Measurements from ENCODE around the gene TDRD15. TPM values are rescaled to one million over a fixed set of nuclear protein-coding genes. Genes with fewer than 3 reads are reported as not detected.

TDRD15 gene
- total and polyA plus RNA-seq, 2 of the 13 experiments (the other 11 are each of a cell fraction or from before 2014, with no cell fraction given), result 0.12 to 0.29 TPM

DNA sequence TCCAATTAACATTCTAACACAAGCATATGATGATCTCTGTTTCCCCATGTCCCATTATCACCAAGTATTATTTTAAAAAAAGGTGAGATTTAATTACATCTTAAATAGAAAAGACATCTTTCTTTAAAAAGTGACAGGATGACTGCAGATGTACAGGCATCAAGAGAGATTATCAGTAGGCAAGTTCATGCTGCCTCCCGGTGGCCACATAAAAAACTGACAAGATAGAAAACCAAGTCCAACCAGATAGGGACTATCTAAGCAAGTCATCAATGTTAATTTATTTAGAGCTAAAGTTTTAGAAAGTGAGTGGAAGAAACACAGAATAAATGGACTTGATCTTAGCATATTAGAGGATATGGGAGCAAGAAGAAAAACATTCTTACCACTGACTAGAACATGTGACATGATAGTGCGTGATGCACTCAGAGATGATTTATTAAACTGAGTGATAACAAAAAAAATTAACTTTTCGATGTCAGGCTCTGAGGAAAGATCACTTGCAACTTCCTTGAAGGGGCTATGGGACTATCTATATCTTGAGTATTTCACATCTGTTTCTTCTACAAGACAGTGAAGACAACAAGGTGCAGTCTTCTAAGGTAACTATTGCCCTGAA lies 5.4 kb upstream of the TDRD15 start (continued):
- TF ChIP-seq SRF (IDR thresholded peaks at IDR 0.05; ENCODE audit: low read depth, low read length), result 0 out of 2 replicates have a peak, but pooled peaks have one; percentile 13
- TF ChIP-seq ZSCAN5A (CRISPR knock-in tag; IDR thresholded peaks at IDR 0.05; ENCODE audit: borderline replicate concordance), result no peak
- TF ChIP-seq SMC3 (IDR thresholded peaks at IDR 0.05; ENCODE audit: low read length), result peak; percentile 99
- no peak for TF ChIP-seq ZNF430 (CRISPR knock-in tag; IDR thresholded peaks at IDR 0.05)
- TF ChIP-seq ZNF510 (CRISPR knock-in tag; IDR thresholded peaks at IDR 0.05; ENCODE audit: low read depth), result 0 out of 2 replicates have a peak, but pooled peaks have one; percentile 26
- TF ChIP-seq GABPA (IDR thresholded peaks at IDR 0.05; ENCODE audit: low read depth, low read length), result no peak
- TF ChIP-seq GABPA (CRISPR knock-in tag; IDR thresholded peaks at IDR 0.05; ENCODE audit: low read depth), result no peak
- peak; percentile 60 to 79; a peak in 2 of 4 replicates for TF ChIP-seq HMGXB4 (CRISPR knock-in tag; IDR thresholded peaks at IDR 0.05; ENCODE audit: borderline replicate concordance in 1 of 2, low read depth in 1 of 2)
- peak in 1 of 2 experiments; percentile 61; a peak in 2 of 4 replicates for TF ChIP-seq NR2F1 (CRISPR knock-in tag; IDR thresholded peaks at IDR 0.05)
- peak; percentile 86; the same call in 1 of the 2 replicates for TF ChIP-seq SMAD3 (CRISPR knock-in tag; IDR thresholded peaks at IDR 0.05)
- TF ChIP-seq NBN (conservative IDR thresholded peaks at IDR 0.05), result no peak
- peak; percentile 36; the same call in 1 of the 2 replicates for TF ChIP-seq PPARG (CRISPR knock-in tag; conservative IDR thresholded peaks at IDR 0.05)
- TF ChIP-seq NCOA2 (CRISPR knock-in tag; IDR thresholded peaks at IDR 0.05), result 0 out of 2 replicates have a peak, but pooled peaks have one; percentile 18
- no peak for TF ChIP-seq KDM4B (CRISPR knock-in tag; IDR thresholded peaks at IDR 0.05)
- 0 out of 2 replicates have a peak, but pooled peaks have one; percentile 26 for TF ChIP-seq KLF11 (CRISPR knock-in tag; IDR thresholded peaks at IDR 0.05)
- TF ChIP-seq STAG1 (CRISPR knock-in tag; IDR thresholded peaks at IDR 0.05), result peak; percentile 98
- TF ChIP-seq RAD21 (CRISPR knock-in tag; IDR thresholded peaks at IDR 0.05), result peak; percentile 91
- 0 out of 2 replicates have a peak, but pooled peaks have one; percentile 25 for TF ChIP-seq ZNF362 (CRISPR knock-in tag; IDR thresholded peaks at IDR 0.05; ENCODE audit: borderline replicate concordance)
- TF ChIP-seq RXRB (CRISPR knock-in tag; IDR thresholded peaks at IDR 0.05; ENCODE audit: borderline replicate concordance), result peak; percentile 44; the same call in 1 of the 2 replicates
- 0 out of 2 replicates have a peak, but pooled peaks have one; percentile 41 for TF ChIP-seq MIXL1 (CRISPR knock-in tag; IDR thresholded peaks at IDR 0.05)
- TF ChIP-seq SOX6 (IDR thresholded peaks at IDR 0.05), result no peak
- no peak for TF ChIP-seq SOX6 (CRISPR knock-in tag; IDR thresholded peaks at IDR 0.05)
- TF ChIP-seq YEATS2 (CRISPR knock-in tag; IDR thresholded peaks at IDR 0.05; ENCODE audit: borderline replicate concordance), result peak; percentile 49; the same call in 1 of the 2 replicates
- TF ChIP-seq THRA (CRISPR knock-in tag; IDR thresholded peaks at IDR 0.05; ENCODE audit: borderline replicate concordance), result peak; percentile 35; the same call in 1 of the 2 replicates
- no peak for TF ChIP-seq RFX1 (IDR thresholded peaks at IDR 0.05)
- TF ChIP-seq SOX5 (CRISPR knock-in tag; IDR thresholded peaks at IDR 0.05; ENCODE audit: borderline replicate concordance), result peak; percentile 49; the same call in 1 of the 2 replicates

Data from HepG2 (cell line).